GM19395 (cell line): ENCODE measurements around the gene HOXA11.

Experiments used
- ATAC-seq: cut with Tn5 transposase; IDR thresholded peaks from one replicate; pipeline ENCODE4 v1.9.1; 2021; ENCODE audit warnings: mild to moderate bottlenecking, moderate library complexity; ENCODE audit not compliant: unreplicated experiment

HOXA11 gene

GRCh38 chr7:27185013-27185853 is at the start of gene HOXA11:
Gene HOXA11 (minus strand): TSS chr7:27185232. CDS start chr7:27185144, 88 bp downstream.
- no peak for ATAC-seq

DNA sequence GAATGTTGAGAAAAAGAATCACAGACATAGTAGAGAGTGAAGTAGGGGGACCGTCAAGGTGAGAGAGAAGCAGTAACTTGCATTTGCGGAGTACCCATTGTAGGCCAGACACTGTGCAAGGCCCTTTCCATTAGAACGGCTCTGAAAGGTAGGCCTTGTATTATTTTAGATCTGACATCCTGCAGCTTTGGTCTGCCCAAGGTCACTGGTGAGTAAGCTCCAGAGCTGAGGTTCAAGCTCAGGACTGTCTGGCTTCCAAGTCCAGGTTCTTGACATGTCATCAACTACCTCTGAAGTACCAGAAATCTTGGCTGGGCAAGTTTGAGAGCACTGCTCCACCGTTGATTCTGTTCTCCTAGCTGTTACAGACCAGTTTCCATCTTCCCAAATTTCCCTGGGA is 44.4 kb upstream of the HOXA11 start:
- no peak for ATAC-seq

GRCh38 chr7:27224983-27225934 is 40.2 kb upstream of the HOXA11 start:
- ATAC-seq, result no peak

GRCh38 chr7:27223941-27224575 is 39.0 kb upstream of the HOXA11 start:
- no peak for ATAC-seq

- no peak for ATAC-seq
These were observed 36.3 kb upstream of the HOXA11 start for GRCh38 chr7:27221201-27221797.

DNA sequence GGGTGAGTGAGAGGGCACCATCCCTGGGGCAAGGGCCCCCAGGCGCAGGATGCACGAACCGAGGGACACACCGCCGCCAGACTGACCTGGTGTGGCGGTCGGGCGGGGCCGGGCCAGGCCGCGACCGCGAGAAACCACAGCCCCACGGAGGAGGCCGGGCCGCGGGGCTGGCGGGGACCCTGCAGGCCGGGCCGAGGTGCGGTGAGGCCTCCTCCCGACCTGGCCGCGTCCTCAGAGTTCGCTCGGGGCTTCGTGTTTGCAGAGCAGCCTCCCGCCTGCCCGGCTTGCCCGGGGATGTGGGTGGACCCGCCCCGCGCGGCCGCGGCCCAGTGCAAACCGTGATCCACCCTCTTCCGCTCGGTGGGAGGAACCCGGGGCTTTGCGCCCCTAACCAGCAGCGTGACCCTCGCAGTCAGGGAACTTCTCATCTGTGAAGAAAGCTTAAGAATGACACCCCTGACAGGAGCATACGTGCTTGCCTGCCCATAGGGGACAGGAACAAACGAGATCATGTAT is 35.5 kb upstream of the HOXA11 start:
- ATAC-seq, result no peak

DNA sequence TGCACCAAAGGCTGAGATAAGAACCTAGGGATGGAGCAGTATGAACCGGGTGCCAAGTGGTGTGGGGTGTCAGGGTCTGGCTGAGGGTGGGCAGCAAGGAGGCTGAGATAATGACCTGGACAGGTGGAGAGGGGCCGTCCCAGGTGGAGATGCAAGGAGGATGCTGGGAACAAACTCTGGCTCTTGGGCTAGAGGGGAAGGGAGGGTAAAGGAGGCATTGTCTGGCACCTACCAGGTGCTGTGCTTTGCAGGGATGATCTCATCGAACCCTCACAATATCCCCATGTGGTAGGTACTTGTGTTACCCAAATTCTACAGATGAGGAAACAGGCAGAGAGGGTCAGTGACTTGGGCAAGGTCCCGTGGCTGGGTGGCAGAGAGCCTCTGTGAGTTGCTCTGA is 34.8 kb upstream of the HOXA11 start:
- ATAC-seq, result no peak

GRCh38 chr7:27217951-27218350 is 32.9 kb upstream of the HOXA11 start:
- ATAC-seq, result no peak

DNA sequence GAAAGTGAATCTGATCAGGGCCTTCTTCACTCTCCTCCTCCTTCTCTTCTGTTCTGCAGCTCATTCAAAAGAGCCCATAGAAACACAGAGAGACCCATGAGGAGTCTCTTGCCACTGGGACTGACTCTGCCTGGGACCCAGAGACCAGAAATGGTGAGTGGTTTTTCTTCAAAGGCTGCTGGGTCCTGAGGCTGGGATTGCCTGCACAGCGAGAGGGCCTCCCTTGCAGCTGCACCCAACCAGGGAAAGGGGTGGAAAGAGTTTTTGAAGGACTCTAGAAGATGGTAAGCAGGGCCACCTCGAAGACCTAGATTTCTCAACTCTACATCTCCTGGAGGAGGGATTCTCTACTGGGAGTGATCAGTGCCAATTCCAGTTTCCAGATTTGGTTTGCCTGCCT is 30.3 kb upstream of the HOXA11 start:
- ATAC-seq, result no peak

GRCh38 chr7:27214239-27214950 is 29.4 kb upstream of the HOXA11 start:
- ATAC-seq, result no peak

- no peak for ATAC-seq
These were observed 28.6 kb upstream of the HOXA11 start for GRCh38 chr7:27213433-27214238.

GRCh38 chr7:27212497-27213432 is 27.7 kb upstream of the HOXA11 start:
- ATAC-seq, result no peak

DNA sequence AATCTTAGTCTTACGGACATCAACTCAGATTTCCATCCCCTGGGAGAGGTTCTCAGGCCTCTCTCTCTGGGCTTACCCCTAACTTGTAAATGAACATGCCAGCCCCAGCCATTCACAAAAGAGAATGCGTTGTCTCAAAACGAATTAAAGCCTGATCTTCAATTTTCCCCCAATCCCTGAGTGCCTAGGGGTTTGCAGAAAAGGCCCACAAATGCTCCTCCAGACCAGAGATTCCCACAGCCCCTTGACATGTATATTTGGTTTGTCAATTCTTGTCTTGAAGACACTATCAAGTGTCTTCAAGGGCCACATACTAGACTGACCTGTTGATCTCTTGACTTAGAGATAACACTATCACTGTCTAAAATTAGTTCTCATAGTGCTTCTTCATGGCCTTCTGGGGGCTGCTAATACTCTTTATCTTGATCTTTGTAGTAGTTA is 26.8 kb upstream of the HOXA11 start:
- ATAC-seq, result no peak

DNA sequence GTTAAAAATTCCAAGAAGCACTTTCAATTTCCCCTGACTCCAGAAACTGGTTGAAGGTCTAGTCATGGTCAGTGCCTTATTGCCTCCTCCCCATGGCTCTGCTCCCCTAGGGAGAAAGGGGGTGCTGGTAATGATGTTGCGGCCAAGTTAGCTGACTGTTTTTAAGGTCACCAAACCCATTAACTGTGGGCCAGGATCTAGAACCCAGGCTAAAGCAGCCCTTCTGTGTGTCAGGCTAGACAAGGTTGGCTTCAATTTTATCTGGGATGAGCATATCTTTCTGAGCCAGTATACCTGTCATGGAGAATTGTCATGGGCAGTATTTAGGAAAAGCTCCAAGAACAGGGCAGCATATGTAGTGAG is 26.0 kb upstream of the HOXA11 start:
- ATAC-seq, result no peak

DNA sequence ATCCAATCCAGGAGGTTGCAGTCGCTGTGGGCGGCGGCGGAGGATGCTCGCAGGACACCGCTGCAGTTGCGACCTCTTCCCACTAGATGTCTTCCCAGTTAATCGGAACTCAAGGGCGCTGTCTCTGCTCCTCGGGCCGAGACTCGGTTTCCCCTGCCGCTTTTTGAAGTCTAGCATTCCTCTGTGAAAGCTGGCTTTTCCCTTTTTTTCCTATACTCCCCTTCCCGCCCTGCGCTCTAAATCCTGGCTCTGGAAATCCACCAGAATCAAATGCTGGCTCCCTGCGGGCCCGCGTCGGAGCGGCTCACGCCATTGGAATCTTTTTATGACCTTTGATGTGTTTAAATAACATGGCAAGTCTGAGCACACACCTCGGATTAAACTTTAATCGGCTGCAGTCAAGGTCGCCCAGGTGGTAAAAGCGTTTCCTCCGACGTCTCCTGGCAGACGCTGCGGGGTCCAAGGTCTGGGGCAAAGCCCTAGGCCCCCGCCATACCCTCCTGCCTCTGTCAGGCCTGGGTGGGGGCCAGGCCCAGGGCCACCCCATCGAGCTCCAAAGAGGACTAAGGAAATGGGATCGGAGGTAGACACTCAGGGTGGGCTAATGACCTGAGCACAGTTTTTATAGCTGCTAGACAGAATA is 25.5 kb upstream of the HOXA11 start:
- no peak for ATAC-seq

DNA sequence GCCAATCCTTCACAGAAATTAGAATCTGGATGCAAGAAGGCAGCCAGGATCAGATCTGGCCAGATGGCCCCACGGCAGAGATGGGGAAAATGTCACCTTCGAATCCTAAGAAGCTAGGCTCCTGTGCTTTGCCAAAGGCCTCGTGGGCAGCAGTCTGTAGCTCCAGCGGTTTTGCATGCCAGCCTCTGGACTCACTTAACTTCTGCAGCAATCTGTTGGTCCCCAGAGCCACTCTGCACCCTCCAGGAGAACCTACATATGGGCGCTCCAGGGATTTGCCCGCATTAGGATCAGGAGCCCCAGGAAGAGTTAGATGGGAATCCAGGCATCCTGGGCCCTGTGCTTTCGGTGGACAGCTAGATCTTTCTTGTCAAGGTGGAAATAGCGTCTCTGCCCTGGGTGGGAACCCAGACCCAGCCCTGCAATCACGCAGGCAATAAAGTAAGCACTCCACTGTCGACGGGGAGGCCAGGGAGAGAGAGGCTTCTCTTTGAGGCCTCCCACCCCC is 25.0 kb upstream of the HOXA11 start:
- no peak for ATAC-seq

GRCh38 chr7:27208998-27209397 is 24.0 kb upstream of the HOXA11 start:
- no peak for ATAC-seq
